Activated naive CD4-positive, alpha-beta T cell treated with anti-CD3 and anti-CD28 coated beads, Interleukin-2, amount 10 ng/mL, durations not matched to agents 7 days and 5 days (primary cell): ENCODE measurements around the gene NLRC3.
A peak's percentile ranks its signal among the peaks of the same experiment; 100 is the strongest.
"Not testable (repeated sequence)": the region's sequence is repeated elsewhere in the genome, so short reads cannot be mapped to it uniquely, and the experiment has no call there.

Experiments used
- CTCF ChIA-PET: fragments of 350-600 bp; sonication (Branson Sonifier 250); formaldehyde crosslinking; loops from one replicate; lab custom pipeline; 2021; ENCODE audit warnings: antibody characterized with exemption; lab: Charles Lee
- DNase-seq: peaks from one replicate; pipeline ENCODE4 v3.0.0-alpha.2; 2020
- H3K27ac Mint-ChIP-seq: one replicate; pipeline ENCODE4 v1.8.0; 2021; ENCODE audit warnings: mild to moderate bottlenecking, moderate library complexity, mixed read lengths
- H3K27me3 Mint-ChIP-seq: one replicate; pipeline ENCODE4 v1.8.0; 2021; ENCODE audit warnings: mild to moderate bottlenecking, mixed read lengths
- H3K36me3 Mint-ChIP-seq: one replicate; pipeline ENCODE4 v1.8.0; 2021; ENCODE audit warnings: mixed read lengths
- H3K4me1 Mint-ChIP-seq: one replicate; pipeline ENCODE4 v1.8.0; 2021; ENCODE audit warnings: mixed read lengths
- H3K4me3 Mint-ChIP-seq: one replicate; pipeline ENCODE4 v1.8.0; 2021; ENCODE audit warnings: mild to moderate bottlenecking, moderate library complexity, mixed read lengths
- H3K9me3 Mint-ChIP-seq: one replicate; pipeline ENCODE4 v1.8.0; 2021; ENCODE audit warnings: mixed read lengths

NLRC3 gene

DNA sequence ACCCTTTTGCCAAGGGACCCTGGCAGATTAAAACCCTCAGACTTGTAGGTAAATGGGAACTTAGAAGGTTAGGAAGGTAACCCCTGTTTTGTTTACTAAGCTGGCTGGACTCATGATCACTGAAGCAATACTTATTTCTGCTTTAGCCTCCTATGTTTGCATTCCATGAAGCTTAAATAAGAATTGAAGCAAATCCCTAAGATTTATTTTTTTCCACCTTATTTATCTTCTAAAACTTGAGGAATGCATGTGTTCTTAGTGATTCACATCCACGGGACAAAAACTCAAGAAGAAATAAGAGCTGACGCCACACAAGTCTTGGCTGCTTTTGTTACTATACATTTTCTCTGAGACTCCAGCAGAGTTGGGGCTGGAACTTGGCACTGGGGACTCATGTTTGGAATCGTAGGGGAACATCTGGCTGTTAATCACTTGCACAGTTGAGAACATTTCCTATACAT lies 40.9 kb downstream of the NLRC3 start:
- Mint-ChIP-seq H3K4me1 (no peaks in the 10 kb centered on the region), H3K4me3 (no peak overlapping the region), H3K27me3 (no peaks in the 10 kb centered on the region), H3K9me3 (no peaks in the 10 kb centered on the region), H3K36me3 (peaks cover 52% of the 10 kb centered on the region), H3K27ac (peak overlapping the region; percentile 55)
- CTCF ChIA-PET = interaction anchor here (1.5 kb wide), 1 partner anchor 9 kb away, joined by 5 read pairs; no protein-coding TSS in a partner anchor
- no peak for DNase-seq

DNA sequence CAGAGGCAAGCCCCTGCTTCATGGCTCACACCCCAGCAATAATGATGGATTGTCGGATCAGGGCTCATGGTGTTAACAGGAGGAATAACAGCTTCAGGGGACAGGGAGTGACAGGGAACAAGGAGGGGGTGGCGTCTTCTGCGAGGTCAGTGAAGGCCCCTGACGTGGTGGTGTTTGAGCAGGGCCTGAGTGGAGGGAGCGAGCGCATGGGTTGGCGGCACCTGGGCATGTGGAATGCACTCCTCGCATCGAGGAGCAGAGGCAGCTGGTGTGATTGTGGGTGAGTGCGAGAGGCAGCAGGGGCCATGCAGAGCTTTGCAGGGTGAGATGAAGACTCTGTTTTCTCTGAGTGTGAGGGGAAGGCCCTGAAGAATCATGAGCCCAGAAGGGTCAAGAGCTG lies 43.1 kb downstream of the NLRC3 start:
- CTCF ChIA-PET = no interaction called here

GRCh38 chr16:3532741-3533140 lies 44.5 kb downstream of the NLRC3 start:
- H3K4me1 Mint-ChIP-seq = peaks cover 4% of the 10 kb centered on the region
- CTCF ChIA-PET = no interaction called here
- no peak overlapping the region for H3K27ac Mint-ChIP-seq
- no peaks in the 10 kb centered on the region for H3K9me3 Mint-ChIP-seq
- peaks cover 50% of the 10 kb centered on the region for H3K36me3 Mint-ChIP-seq
- H3K4me3 Mint-ChIP-seq = no peak overlapping the region
- H3K27me3 Mint-ChIP-seq = no peaks in the 10 kb centered on the region
- DNase-seq = no peak

More for the DNA sequence above, 43.1 kb downstream of the NLRC3 start:
- Mint-ChIP-seq H3K36me3 (peaks cover 44% of the 10 kb centered on the region), H3K9me3 (no peaks in the 10 kb centered on the region), H3K27me3 (no peaks in the 10 kb centered on the region), H3K27ac (peak overlapping the region; percentile 66), H3K4me1 (no peaks in the 10 kb centered on the region), H3K4me3 (no peak overlapping the region)
- no peak for DNase-seq

DNA sequence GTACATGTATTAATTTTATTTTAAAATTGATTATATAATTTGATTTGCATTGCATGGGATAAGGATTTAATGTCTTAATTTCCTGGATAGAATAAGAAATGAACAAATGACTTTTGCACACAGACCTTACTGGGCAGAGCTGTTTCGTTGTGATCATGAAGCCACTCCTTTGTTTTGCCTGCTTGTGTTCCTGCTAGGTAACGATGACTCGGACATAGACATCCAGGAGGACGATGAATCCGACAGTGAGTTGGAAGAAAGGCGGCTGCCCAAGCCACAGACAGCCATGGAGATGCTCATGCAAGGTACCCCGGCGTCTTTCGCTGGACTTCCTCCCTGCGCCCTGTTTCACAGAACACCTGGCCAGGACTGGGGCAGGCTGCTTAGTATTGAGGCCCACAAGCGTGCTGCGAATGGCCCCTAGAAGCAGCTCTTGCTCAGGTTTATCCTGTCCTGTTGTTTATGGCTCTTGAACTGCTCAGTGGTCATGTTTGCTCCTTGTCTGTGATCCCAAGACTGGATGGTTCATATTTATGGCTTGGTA lies 46.8 kb downstream of the NLRC3 start:
- H3K4me3 Mint-ChIP-seq = no peak overlapping the region

DNA sequence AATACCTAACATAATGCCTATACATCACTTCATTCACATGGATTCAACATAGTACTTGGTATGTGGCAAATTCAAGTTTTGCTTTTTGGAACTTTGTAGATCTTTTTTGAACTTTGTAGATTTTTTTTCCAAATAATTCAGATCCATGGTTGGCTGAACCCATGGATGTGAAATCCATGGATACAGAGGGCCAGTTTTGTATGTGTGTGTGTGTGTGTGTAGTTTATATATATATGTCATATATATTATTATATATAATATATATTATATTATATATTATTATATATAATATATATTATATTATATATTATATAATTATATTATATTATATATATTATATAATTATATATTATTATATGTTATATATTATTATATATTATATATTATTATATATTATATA lies 48.0 kb downstream of the NLRC3 start:
- H3K9me3 Mint-ChIP-seq = no peaks in the 10 kb centered on the region
- no peak overlapping the region for H3K27ac Mint-ChIP-seq
- peaks cover 12% of the 10 kb centered on the region for H3K4me1 Mint-ChIP-seq
- DNase-seq = no peak
- H3K27me3 Mint-ChIP-seq = no peaks in the 10 kb centered on the region
- no peak overlapping the region for H3K4me3 Mint-ChIP-seq
- peaks cover 48% of the 10 kb centered on the region for H3K36me3 Mint-ChIP-seq
- CTCF ChIA-PET = no interaction called here

More for the DNA sequence above, 46.8 kb downstream of the NLRC3 start:
- no peaks in the 10 kb centered on the region for H3K27me3 Mint-ChIP-seq
- no peak overlapping the region for H3K27ac Mint-ChIP-seq
- no peak for DNase-seq
- H3K9me3 Mint-ChIP-seq = no peaks in the 10 kb centered on the region
- peaks cover 52% of the 10 kb centered on the region for H3K36me3 Mint-ChIP-seq
- CTCF ChIA-PET = no interaction called here
- H3K4me1 Mint-ChIP-seq = peaks cover 12% of the 10 kb centered on the region

DNA sequence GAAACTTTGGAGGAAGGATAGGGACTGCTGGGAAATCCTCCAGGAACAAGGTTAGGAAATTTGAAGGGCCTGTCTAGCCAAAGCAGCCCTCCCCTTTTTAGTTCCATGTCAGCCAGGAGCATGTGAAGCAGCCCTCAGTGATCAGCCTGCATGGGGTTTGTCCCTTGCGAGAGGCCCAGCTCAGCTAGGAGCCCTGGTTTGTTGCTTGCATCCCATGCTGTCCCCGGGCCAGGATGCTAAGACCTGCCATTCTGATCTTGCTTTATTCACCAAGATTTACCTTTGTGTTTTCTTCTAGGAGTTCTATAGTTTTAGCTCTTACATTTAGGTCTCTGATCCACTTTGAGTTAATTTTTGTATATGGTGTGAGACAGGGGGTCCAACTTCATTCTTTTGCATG lies 48.8 kb downstream of the NLRC3 start:
- CTCF ChIA-PET = interaction anchor here (2.0 kb wide), 1 partner anchor 8 kb away, joined by 5 read pairs; no protein-coding TSS in a partner anchor
- no peak for DNase-seq
- peaks cover 45% of the 10 kb centered on the region for H3K36me3 Mint-ChIP-seq
- no peak overlapping the region for H3K4me3 Mint-ChIP-seq
- no peak overlapping the region for H3K27ac Mint-ChIP-seq
- H3K9me3 Mint-ChIP-seq = no peaks in the 10 kb centered on the region
- peaks cover 12% of the 10 kb centered on the region for H3K4me1 Mint-ChIP-seq
- H3K27me3 Mint-ChIP-seq = no peaks in the 10 kb centered on the region

- not testable (repeated sequence) for H3K27me3 Mint-ChIP-seq, H3K9me3 Mint-ChIP-seq, H3K4me3 Mint-ChIP-seq
- Mint-ChIP-seq H3K36me3 (peaks cover 49% of the 10 kb centered on the region), H3K4me1 (peaks cover 12% of the 10 kb centered on the region), H3K27ac (peak overlapping the region; percentile 24)
- DNase-seq = peak; percentile 65
- CTCF ChIA-PET = interaction anchor here (0.6 to 2.5 kb wide), 5 partner anchors 9 to 84 kb away, joined by 3 to 13 read pairs (median 4); partner anchors contain the start of gene SLX4
Observed at GRCh38 chr16:3527216-3527829, 49.9 kb downstream of the NLRC3 start.

DNA sequence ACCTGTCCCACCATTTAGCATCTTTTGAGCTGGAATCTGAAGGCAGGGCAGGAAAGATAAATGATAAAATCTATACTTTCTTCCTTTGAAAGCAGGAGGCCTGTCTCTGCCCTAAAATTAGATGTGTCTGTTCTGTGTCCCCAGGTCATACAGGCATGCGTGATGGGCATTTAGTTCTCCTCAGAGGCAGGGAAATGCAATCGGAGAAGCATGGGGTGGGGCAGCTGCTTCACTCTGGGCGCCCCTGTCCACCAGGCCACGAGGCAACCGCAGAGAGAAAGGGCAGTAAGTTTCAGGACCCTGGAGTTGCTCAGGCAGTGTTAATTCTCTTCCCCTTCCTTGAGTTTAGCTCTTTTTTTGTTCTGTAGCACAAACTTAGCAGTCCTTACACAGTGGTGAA lies 51.3 kb downstream of the NLRC3 start:
- Mint-ChIP-seq H3K36me3 (peaks cover 47% of the 10 kb centered on the region), H3K27ac (peak overlapping the region; percentile 33), H3K4me1 (peaks cover 12% of the 10 kb centered on the region), H3K9me3 (no peaks in the 10 kb centered on the region), H3K27me3 (no peaks in the 10 kb centered on the region), H3K4me3 (no peak overlapping the region)
- CTCF ChIA-PET = interaction anchor here (0.6 to 2.5 kb wide), 5 partner anchors 14 to 190 kb away, joined by 3 to 13 read pairs (median 3); no protein-coding TSS in a partner anchor
- DNase-seq = no peak

- no peak overlapping the region for H3K4me3 Mint-ChIP-seq
- CTCF ChIA-PET = interaction anchor here (1.0 kb wide), 1 partner anchor 9 kb away, joined by 3 read pairs; no protein-coding TSS in a partner anchor
Observed at GRCh38 chr16:3523281-3523680, 53.9 kb downstream of the NLRC3 start.

DNA sequence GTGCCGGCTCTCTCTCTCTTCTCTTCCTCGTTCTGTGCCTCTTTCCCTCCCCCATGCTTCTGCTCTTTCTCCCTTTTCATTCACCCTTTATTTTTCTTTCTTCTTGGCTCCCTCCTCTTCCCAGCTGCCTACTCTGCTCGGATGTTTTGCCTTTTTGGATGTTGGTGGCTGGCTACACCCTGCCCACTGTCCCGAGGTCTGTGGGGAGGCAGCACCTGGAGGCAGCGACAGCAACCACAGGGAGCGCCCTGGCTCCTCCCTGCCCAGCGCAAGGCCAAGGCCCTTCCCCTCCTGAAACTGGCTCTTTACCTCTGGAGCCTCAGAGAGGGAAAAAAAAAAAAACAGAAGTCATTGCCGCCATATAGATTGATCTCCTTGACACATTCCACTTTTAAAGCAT lies 56.4 kb downstream of the NLRC3 start:
- CTCF ChIA-PET = no interaction called here
- Mint-ChIP-seq H3K36me3 (peaks cover 58% of the 10 kb centered on the region), H3K4me3 (no peak overlapping the region), H3K27ac (peak overlapping the region; percentile 11), H3K9me3 (no peaks in the 10 kb centered on the region), H3K27me3 (no peaks in the 10 kb centered on the region), H3K4me1 (peaks cover 22% of the 10 kb centered on the region)
- DNase-seq = no peak

More at GRCh38 chr16:3523281-3523680, 53.9 kb downstream of the NLRC3 start:
- no peak for DNase-seq
- Mint-ChIP-seq H3K27me3 (no peaks in the 10 kb centered on the region), H3K27ac (peak overlapping the region; percentile 14), H3K9me3 (no peaks in the 10 kb centered on the region), H3K36me3 (peaks cover 58% of the 10 kb centered on the region), H3K4me1 (peaks cover 24% of the 10 kb centered on the region)

- Mint-ChIP-seq H3K4me1 (peaks cover 21% of the 10 kb centered on the region), H3K36me3 (peaks cover 59% of the 10 kb centered on the region), H3K9me3 (no peaks in the 10 kb centered on the region), H3K4me3 (no peak overlapping the region), H3K27ac (no peak overlapping the region), H3K27me3 (no peaks in the 10 kb centered on the region)
- DNase-seq = no peak
- CTCF ChIA-PET = no interaction called here
Observed at GRCh38 chr16:3520413-3520812, 56.8 kb downstream of the NLRC3 start.

DNA sequence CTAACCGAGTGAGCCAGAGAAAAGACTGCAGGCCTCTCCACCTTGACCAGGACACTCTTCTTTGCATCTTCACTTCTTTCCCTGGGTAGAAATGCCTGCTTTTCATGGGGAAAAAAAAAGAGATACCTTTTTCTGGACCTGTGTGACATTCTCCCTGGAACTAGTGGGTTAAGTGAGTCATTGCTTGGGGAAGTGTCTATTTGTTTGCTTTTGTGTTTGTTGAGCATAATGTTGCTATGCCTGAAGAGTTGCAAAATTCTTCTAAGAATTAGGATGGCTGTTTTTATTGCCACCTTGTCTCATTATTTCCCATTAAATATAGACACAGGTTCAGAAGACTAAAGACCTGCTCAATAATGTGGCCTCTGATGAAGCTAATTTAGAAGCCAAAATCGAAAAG lies 57.6 kb downstream of the NLRC3 start:
- peaks cover 21% of the 10 kb centered on the region for H3K4me1 Mint-ChIP-seq
- no peaks in the 10 kb centered on the region for H3K27me3 Mint-ChIP-seq
- H3K4me3 Mint-ChIP-seq = no peak overlapping the region
- CTCF ChIA-PET = no interaction called here
- DNase-seq = no peak
- H3K9me3 Mint-ChIP-seq = no peaks in the 10 kb centered on the region
- no peak overlapping the region for H3K27ac Mint-ChIP-seq
- H3K36me3 Mint-ChIP-seq = peaks cover 58% of the 10 kb centered on the region

GRCh38 chr16:3518986-3519348 lies 58.2 kb downstream of the NLRC3 start:
- CTCF ChIA-PET = no interaction called here
- DNase-seq = no peak
- Mint-ChIP-seq H3K4me3 (no peak overlapping the region), H3K9me3 (no peaks in the 10 kb centered on the region), H3K4me1 (peaks cover 21% of the 10 kb centered on the region), H3K27ac (no peak overlapping the region), H3K27me3 (no peaks in the 10 kb centered on the region), H3K36me3 (peaks cover 62% of the 10 kb centered on the region)

- Mint-ChIP-seq H3K9me3 (no peaks in the 10 kb centered on the region), H3K27ac (no peak overlapping the region), H3K36me3 (peaks cover 63% of the 10 kb centered on the region), H3K4me3 (no peak overlapping the region), H3K4me1 (peaks cover 26% of the 10 kb centered on the region), H3K27me3 (no peaks in the 10 kb centered on the region)
- CTCF ChIA-PET = interaction anchor here (1.0 kb wide), 1 partner anchor 9 kb away, joined by 3 read pairs; no protein-coding TSS in a partner anchor
- DNase-seq = no peak
Observed at GRCh38 chr16:3518292-3518985, 58.8 kb downstream of the NLRC3 start.
